ENCODE data around the gene RTL10.
"Not testable (repeated sequence)": the region's sequence is repeated elsewhere in the genome, so short reads cannot be mapped to it uniquely, and the experiment has no call there.

The RTL10 gene

GRCh38 chr22:19843107-19843856 is 11.4 kb downstream of the RTL10 start:
- DNase-seq = no peak

- no peak for DNase-seq
Measured at GRCh38 chr22:19842393-19843106, 12.1 kb downstream of the RTL10 start.

DNA sequence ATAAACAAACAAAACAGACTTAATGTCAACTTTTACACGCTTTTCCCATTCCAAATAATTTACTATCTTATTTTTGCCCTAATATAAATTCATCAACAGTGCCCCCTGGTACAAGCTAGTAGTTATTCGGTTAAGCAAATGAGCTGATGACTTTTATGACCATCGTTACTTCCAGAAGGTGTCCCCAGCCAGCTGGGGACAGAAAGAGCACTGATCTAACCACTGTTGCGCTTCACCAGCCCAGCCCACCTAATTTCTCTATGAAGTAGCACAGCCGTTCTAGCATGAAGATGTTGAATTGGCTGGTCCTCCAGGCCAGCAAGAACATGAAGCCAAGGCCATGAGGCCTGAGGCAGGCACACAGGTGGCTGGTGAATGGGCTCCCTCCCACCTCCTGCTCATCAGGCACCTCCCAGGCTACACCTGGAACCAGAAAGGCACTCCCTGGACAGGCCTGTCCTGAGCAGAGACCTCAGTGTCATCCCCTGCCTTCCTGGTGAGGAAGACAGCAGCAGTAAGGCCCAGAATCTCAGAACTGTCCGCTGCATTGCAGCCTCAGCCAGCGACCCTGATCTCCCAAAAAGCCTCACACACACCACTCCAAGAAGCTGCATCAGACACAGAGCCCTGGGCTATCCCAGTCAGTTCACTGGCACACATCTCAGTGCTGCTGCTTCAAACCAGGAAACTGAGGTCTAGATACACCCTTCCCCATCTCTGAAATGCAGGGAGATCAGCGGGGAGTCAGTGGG is 12.9 kb downstream of the RTL10 start:
- no peak for DNase-seq

- no peak for DNase-seq
Measured at GRCh38 chr22:19840955-19841640, 13.6 kb downstream of the RTL10 start.

GRCh38 chr22:19840059-19840458 is 14.6 kb downstream of the RTL10 start:
- no peak for DNase-seq

DNA sequence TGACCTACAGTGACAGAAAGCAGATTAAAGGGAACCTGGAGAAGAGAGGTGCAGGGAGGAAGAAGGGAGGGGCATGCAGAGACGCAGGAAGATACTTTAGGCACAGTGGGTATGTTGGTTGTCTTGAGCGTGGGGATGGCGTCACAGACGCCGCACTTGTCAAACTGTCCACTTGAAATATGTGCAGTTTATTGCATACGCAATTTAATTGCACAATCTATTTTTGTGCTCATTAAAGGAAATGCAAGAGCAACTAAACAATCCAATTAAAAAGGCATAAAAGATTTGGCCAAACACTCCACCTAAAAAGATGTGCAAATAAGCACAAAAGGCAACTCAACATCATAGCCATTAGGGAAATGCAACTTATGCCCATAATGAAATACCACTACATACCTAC is 16.8 kb downstream of the RTL10 start:
- no peak for DNase-seq

DNA sequence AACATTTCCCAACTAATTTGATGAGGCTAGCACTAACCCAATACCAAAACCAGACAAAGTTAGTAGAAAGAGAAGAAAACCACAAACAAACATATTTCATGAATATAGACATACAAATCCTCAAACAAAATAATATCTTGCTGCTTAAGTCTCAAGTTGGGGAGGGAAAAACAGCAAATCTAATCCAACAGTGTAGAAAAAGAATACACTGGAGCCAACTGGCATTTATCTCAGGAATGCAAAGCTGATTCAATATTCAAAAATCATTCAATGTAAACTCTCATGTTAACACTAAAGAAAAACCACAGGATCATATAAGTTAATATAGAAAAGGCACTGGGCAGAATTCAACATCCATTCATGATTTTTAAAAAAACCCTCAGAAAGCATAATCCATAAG is 18.2 kb downstream of the RTL10 start:
- no peak for DNase-seq

GRCh38 chr22:19834599-19834998 is 20.1 kb downstream of the RTL10 start:
- no peak for DNase-seq

- not testable (repeated sequence) for DNase-seq
Measured at GRCh38 chr22:19833327-19833726, 21.3 kb downstream of the RTL10 start.

GRCh38 chr22:19832476-19833108 is 22.1 kb downstream of the RTL10 start:
- no peak for DNase-seq

GRCh38 chr22:19831979-19832378 is 22.7 kb downstream of the RTL10 start:
- DNase-seq = not testable (repeated sequence)

- no peak for DNase-seq
Measured at GRCh38 chr22:19831016-19831415, 23.7 kb downstream of the RTL10 start.

DNA sequence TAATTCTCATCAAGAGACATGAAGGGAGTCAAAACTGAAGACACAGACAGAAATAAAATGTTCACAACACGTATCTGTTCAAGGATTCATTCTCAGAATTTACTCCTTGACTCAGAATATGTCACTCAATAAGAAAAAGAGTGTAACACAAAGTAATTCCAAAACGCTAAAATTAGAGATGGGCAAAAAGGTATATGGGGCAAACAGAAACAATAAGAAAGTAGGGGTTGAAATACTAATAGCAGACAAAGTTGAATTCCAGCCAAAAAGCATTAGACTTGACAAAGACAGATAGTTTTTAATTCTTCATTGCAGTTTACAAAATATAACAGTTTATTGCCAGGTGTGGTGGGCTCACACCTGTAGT is 26.7 kb downstream of the RTL10 start:
- DNase-seq = no peak

DNA sequence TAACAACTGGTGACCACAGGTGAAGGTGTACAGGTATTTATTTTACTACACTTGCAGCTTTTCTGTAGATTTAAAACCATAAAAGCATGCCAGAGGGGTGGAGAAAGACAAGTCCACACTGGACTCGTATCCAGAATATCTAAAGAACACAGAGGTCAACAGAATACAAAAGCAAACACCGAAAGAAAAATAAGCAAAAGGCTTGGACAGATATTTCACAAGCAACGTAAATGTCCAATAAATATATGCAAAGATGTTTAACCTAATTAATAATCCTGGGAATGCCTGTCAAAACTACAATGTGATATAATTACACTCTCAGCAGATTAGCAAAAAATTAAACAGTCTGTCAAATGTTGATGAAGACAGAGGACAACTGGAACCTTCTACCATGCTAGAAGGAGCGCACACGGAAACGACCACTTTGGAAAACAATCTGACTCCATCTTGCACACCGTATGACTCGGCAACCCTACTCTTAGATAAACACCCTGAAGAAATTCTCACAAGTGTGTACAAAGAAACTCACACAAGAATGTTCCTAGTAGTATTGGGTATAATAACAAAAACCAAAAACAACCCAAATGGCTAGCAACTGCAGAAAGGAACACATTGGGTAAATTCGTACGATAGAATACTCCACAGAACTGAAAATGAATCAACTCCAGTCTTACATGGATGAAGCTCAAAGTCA is 27.2 kb downstream of the RTL10 start:
- DNase-seq = no peak

- no peak for DNase-seq
Measured at GRCh38 chr22:19826619-19826950, 28.1 kb downstream of the RTL10 start.

- DNase-seq = no peak
Measured at GRCh38 chr22:19825904-19826618, 28.6 kb downstream of the RTL10 start.

DNA sequence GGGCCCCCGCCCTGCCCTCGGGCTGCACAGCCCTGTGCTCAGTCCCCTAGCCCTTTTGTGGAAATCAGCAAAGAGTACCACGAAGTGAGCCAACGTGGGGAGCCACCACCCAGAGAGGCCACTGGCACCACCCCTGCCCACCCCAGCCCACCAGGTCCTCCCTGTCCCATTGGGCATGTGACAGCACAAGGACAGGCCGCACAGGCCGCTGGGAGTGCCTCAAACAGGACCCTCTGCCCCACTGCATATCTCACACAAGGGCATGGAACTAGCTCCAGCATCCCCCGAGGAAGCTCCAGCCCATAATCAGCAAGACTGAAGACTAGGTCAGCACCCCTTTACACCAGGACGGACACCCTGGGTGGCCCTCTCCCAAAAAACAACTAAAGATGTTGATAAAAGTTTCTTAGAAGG is 29.7 kb downstream of the RTL10 start:
- no peak for DNase-seq

DNA sequence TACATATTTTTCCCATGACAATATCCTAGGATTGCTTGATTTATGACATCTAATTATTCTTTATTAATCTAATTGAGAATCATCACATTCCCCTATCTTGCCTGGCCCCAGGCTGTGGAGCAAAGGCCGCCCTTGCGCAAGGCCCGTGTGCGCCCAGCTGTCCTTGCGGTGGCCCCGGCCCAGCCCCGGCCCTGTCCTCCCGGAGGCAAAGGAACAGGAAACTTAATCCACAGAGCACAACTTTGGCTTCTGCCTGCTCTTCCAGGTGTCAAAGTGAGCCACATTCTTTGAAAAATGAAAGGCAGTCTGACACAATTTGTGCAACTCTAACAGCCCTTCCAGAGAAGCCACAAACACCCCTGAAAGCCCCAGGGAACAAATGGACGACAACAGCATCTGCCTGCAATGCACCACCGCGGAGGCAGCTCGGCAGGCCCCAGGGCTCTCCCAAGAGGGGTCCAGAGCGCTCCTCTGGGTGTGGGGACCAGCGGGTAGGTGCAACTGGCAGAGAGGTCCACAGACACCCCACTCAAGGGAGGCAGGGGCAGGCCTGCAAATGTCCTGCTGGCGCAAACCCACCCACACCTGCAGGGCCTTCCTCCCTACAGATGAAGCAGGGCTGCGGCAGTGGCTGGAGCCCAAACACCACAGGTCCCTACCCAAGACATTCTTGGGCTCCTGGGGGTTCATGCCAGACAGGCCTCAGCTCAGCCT is 30.3 kb downstream of the RTL10 start:
- DNase-seq = no peak

DNA sequence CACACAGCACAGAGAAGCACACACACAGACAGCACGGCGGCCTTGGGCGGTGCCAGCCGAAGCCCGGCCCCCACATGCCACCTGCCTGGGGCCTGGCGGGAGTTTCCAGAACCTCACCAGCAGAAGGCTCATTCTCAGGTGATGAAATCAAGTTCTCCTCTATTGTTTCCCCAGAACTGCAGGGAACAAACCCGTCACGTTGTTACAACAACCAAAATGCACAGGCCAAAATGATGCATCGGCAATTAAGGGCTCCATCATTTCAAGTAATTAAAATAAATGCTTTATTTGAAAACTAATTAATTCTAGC is 30.8 kb downstream of the RTL10 start:
- DNase-seq = no peak

- DNase-seq = no peak
Measured at GRCh38 chr22:19823191-19823901, 31.3 kb downstream of the RTL10 start.

All from effector CD4-positive, alpha-beta T cell (primary cell).